Esophagus muscularis mucosa (tissue), 4 donors: ENCODE results near the gene UCHL3. TPM values are rescaled to one million over a fixed set of nuclear protein-coding genes. Genes with fewer than 3 reads are reported as not detected.

Source experiments
- DNase-seq: peaks from one replicate; pipeline ENCODE4 v3.0.0-alpha.2; 2017; ENCODE audit errors: extremely low spot score
- H3K27ac ChIP-seq, 4 donors: fragments of 200-600 bp; sonication (generic); replicated peaks in 1 of 4; 1 replicate in 3 of 4; 2 replicates in 1 of 4; pipeline ENCODE4 v1.5.1; 2016 to 2019; ENCODE audit warnings: mild to moderate bottlenecking in 1 of 4
- H3K27me3 ChIP-seq, 4 donors: fragments of 200-600 bp; sonication (generic); one replicate each; pipeline versions ENCODE4 v1.5.1 to v1.6.0; 2016 to 2019
- H3K36me3 ChIP-seq, 4 donors: fragments of 200-600 bp; sonication (generic); one replicate each; pipeline ENCODE4 v1.5.1; 2016 to 2019
- H3K4me1 ChIP-seq, 4 donors: fragments of 200-600 bp; sonication (generic); one replicate each; pipeline ENCODE4 v1.5.1; 2016 to 2019
- H3K4me3 ChIP-seq, 4 donors: fragments of 200-600 bp; sonication (generic); 1 replicate in 2 of 4; 2 replicates in 2 of 4; pipeline ENCODE4 v1.5.1; 2016 to 2019; ENCODE audit warnings: mild to moderate bottlenecking in 4 of 4, moderate library complexity in 1 of 4
- H3K9me3 ChIP-seq, 4 donors: fragments of 200-600 bp; sonication (generic); 1 replicate in 3 of 4; 2 replicates in 1 of 4; pipeline ENCODE4 v1.5.1; 2016 to 2019
- EP300 ChIP-seq: sonication (generic); formaldehyde crosslinking; IDR thresholded peaks from one replicate; pipeline ENCODE4 v1.6.1; 2017; ENCODE audit warnings: antibody characterized with exemption
- POLR2A ChIP-seq: fragments of 450-650 bp; IDR thresholded peaks from one replicate; pipeline ENCODE4 v1.6.1; 2017; ENCODE audit warnings: antibody characterized with exemption, moderate library complexity, mild to moderate bottlenecking, low read depth
- POLR2AphosphoS5 ChIP-seq, 2 donors: sonication (generic); formaldehyde crosslinking; IDR thresholded peaks; one replicate each; pipeline ENCODE4 v1.6.1; 2017; ENCODE audit warnings: antibody characterized with exemption in 2 of 2
- WGBS: methylation state at CpG from one replicate; pipeline ENCODE4 v1.1.5; 2018; 5-methylcytosine and 5-hydroxymethylcytosine counted together
- intact Hi-C: fragments of 100-400 bp; cut with DNase I; formaldehyde crosslinking; loops from one replicate; pipeline ENCODE4 v1.15.1; 2023
- total RNA-seq, 4 donors: library from RNA; depleted of rRNA; stranded (reverse); fragments of >200 nt; gene quantifications; one replicate each; pipeline versions ENCODE4 v1.1.0 to v1.2.1, GENCODE V29; 2016
- TF ChIP-seq, protein P1 (sequence below), 3 experiments: fragments of 200-600 bp in 2 of 3; fragments of 450-650 bp in 1 of 3; sonication (generic) in 2 of 3; IDR thresholded peaks; one replicate each; pipeline ENCODE4 v1.5.1; 2017 to 2019; ENCODE audit warnings: antibody characterized with exemption in 3 of 3, mild to moderate bottlenecking in 2 of 3, moderate library complexity in 1 of 3

Gene UCHL3
- total RNA-seq, 4 donors from 2014 or later: 11.2 to 32.3 (median 23.5) TPM

DNA sequence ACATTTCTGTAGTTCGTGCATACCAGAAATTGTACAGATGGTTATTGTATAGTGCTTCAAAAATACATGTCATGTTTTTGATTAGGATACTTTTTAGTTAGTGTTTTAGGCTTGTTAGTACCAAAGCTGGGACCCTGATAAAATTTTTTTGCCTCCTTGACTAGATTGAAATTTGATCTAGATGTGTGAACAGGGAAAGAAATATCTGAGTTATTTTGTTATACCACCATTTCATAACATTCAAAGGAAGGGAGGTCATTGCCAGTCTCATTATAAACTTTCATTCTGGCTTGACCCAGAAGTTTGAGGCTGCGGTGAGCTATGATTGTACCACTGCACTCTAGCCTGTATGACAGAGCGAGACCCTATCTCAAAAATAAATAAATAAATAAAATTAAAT lies 95.5 kb downstream of the UCHL3 start:
- 95% methylated on average over 3 of the region's 3 CpGs for WGBS
- TF ChIP-seq, protein P1, sequence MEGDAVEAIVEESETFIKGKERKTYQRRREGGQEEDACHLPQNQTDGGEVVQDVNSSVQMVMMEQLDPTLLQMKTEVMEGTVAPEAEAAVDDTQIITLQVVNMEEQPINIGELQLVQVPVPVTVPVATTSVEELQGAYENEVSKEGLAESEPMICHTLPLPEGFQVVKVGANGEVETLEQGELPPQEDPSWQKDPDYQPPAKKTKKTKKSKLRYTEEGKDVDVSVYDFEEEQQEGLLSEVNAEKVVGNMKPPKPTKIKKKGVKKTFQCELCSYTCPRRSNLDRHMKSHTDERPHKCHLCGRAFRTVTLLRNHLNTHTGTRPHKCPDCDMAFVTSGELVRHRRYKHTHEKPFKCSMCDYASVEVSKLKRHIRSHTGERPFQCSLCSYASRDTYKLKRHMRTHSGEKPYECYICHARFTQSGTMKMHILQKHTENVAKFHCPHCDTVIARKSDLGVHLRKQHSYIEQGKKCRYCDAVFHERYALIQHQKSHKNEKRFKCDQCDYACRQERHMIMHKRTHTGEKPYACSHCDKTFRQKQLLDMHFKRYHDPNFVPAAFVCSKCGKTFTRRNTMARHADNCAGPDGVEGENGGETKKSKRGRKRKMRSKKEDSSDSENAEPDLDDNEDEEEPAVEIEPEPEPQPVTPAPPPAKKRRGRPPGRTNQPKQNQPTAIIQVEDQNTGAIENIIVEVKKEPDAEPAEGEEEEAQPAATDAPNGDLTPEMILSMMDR (IDR thresholded peaks at IDR 0.05): no peak
- TF ChIP-seq POLR2AphosphoS5 (IDR thresholded peaks at IDR 0.05) (no peak), POLR2A (no peak)
- no peak for DNase-seq
- H3K27ac ChIP-seq: no peak overlapping the region
- H3K9me3 ChIP-seq: no peaks in the 10 kb centered on the region
- H3K36me3 ChIP-seq: no peaks in the 10 kb centered on the region
- no peaks in the 10 kb centered on the region for H3K27me3 ChIP-seq
- no peak overlapping the region for H3K4me3 ChIP-seq
- no peaks in the 10 kb centered on the region for H3K4me1 ChIP-seq
- intact Hi-C loops: no loop called here

DNA sequence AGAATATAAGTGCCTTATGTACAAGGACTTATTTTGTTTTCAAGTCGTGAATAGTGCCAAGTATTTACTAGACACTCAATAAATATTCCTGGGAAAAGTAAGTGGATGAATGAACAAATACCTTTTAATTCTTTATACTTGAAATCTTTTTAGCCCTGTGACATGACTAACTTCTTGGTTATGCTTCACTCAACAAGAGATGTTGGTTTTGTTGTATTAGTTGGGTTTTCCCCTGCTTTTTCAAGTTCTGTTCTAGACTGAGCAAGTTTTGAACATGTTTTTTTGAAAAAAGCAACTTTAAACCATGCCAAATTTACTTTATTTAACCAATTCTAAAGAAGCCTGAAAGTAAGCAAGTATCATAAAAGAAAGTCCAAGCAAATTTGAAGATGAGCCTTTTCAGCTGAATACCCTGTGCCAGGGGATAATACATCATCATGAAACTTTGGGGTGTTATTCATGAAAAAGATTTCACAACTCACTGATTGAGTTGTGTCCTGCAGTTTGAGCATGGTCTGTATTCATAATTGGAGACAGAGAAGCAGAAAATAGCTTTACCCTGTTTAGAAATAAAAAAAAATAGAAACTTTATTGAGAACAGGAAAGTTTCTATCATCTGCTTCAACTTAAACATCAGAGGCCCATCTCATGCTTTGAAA lies 97.7 kb downstream of the UCHL3 start:
- 92% methylated on average over 1 of the region's 1 CpG for WGBS
- DNase-seq: no peak
- H3K4me1 ChIP-seq: no peaks in the 10 kb centered on the region
- H3K36me3 ChIP-seq: no peaks in the 10 kb centered on the region
- TF ChIP-seq POLR2A (no peak), POLR2AphosphoS5 (IDR thresholded peaks at IDR 0.05) (no peak), EP300 (no peak)
- TF ChIP-seq, protein P1 (IDR thresholded peaks at IDR 0.05): no peak
- no peak overlapping the region for H3K4me3 ChIP-seq
- H3K27ac ChIP-seq: no peak overlapping the region
- intact Hi-C loops: no loop called here
- H3K9me3 ChIP-seq: no peaks in the 10 kb centered on the region
- no peaks in the 10 kb centered on the region for H3K27me3 ChIP-seq

DNA sequence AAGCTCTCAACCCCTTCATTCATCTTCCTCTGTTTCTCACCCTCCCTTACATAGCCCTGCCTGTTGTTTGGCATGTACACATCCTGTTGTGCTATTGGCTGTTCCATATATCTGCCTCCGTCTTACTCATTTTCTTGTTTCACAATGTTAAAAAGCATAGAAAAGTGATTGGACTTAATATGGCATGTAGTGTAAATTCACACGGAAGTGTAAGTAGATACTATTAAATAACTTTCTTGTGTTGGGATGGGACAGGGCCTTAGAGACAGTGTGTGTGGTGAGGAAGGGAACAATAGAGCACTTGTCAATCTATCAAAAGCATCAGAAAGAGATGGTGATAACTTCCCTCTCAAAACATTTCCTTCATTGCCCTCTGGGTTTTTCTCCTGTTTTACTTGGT lies 98.9 kb downstream of the UCHL3 start:
- intact Hi-C loops: no loop called here
- 97% methylated on average over 2 of the region's 2 CpGs for WGBS
- Histone ChIP-seq H3K4me3 (no peak overlapping the region), H3K4me1 (no peaks in the 10 kb centered on the region), H3K27ac (no peak overlapping the region), H3K9me3 (no peaks in the 10 kb centered on the region), H3K27me3 (no peaks in the 10 kb centered on the region), H3K36me3 (no peaks in the 10 kb centered on the region)
- TF ChIP-seq, protein P1 (IDR thresholded peaks at IDR 0.05): no peak
- TF ChIP-seq POLR2AphosphoS5 (IDR thresholded peaks at IDR 0.05) (no peak), EP300 (no peak), POLR2A (no peak)
- no peak for DNase-seq

GRCh38 chr13:75651013-75651412 lies 101.4 kb downstream of the UCHL3 start:
- Histone ChIP-seq H3K9me3 (no peaks in the 10 kb centered on the region), H3K36me3 (no peaks in the 10 kb centered on the region), H3K27me3 (no peaks in the 10 kb centered on the region), H3K4me3 (no peak overlapping the region), H3K4me1 (no peaks in the 10 kb centered on the region), H3K27ac (no peak overlapping the region)
- intact Hi-C loops: no loop called here
- TF ChIP-seq EP300: no peak
- no peak for TF ChIP-seq POLR2A
- no peak for TF ChIP-seq POLR2AphosphoS5 (IDR thresholded peaks at IDR 0.05)
- TF ChIP-seq, protein P1 (IDR thresholded peaks at IDR 0.05): no peak
- 85% methylated on average over 2 of the region's 2 CpGs for WGBS
- no peak for DNase-seq

GRCh38 chr13:75652726-75653125 lies 103.1 kb downstream of the UCHL3 start:
- 95% methylated on average over 2 of the region's 2 CpGs for WGBS
- Histone ChIP-seq H3K27me3 (no peaks in the 10 kb centered on the region), H3K4me1 (no peaks in the 10 kb centered on the region), H3K36me3 (no peaks in the 10 kb centered on the region), H3K4me3 (no peak overlapping the region), H3K9me3 (no peaks in the 10 kb centered on the region), H3K27ac (no peak overlapping the region)
- no peak for DNase-seq
- intact Hi-C loops: no loop called here
- TF ChIP-seq POLR2AphosphoS5 (IDR thresholded peaks at IDR 0.05) (no peak), EP300 (no peak), POLR2A (no peak)

Other genes starting within 250 kb of the UCHL3 start
- 10 to 100 TPM; 14.2 to 32.0 (median 20.6) TPM for gene TBC1D4, start 67.6 kb upstream of the UCHL3 start, total RNA-seq
- 100 to 1,000 TPM in 3 of 4 donors, 10 to 100 TPM in 1; 83.2 to 156 (median 109) TPM for gene COMMD6, start 11.9 kb upstream of the UCHL3 start, total RNA-seq
- gene LMO7, start 86.5 kb downstream of the UCHL3 start, total RNA-seq: 10 to 100 TPM; 11.4 to 17.8 (median 14.7) TPM